GM21381 (cell line): ENCODE data around the gene CR1L.
"Not testable (repeated sequence)": the region's sequence is repeated elsewhere in the genome, so short reads cannot be mapped to it uniquely, and the experiment has no call there.

Experiments
- ATAC-seq: cut with Tn5 transposase; IDR thresholded peaks from one replicate; pipeline ENCODE4 v1.9.1; 2021; ENCODE audit warnings: mild to moderate bottlenecking, moderate library complexity; ENCODE audit not compliant: unreplicated experiment

Gene CR1L

DNA sequence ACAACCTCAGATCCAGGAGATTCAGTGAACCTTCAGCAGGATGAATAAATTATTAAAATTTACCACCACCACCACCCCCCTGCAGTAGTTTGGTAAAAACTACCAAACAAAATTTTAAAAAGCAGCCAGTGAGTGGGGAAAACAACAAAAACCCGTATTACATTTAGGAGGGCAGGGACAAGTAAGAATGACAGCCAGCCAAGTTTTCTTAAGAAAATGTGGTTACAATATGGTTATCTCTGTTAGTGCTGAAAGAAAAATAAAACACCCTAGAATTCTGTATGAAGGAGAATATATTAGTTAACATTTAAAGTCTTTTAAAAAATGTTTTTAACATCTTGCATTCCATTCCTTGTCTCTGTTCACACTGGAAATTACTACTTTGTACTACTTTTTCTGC, 121.6 kb downstream of the CR1L start:
- no peak for ATAC-seq

DNA sequence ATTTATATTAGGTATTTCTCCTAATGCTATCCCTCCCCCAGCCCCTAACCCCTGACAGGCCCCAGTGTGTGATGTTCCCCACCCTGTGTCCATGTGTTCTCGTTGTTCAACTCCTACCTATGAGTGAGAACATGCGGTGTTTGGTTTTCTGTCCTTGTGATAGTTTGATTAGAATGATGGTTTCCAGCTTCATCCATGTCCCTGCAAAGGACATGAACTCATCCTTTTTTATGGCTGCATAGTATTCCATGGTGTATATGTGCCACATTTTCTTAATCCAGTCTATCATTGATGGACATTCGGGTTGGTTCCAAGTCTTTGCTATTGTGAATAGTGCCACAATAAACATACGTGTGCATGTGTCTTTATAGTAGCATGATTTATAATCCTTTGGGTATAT, 125.6 kb downstream of the CR1L start:
- ATAC-seq = not testable (repeated sequence)
